Heart left ventricle (tissue), 13 donors: ENCODE data around the gene FSHR.

Source experiments
- POLR2A ChIP-seq, 2 donors: fragments of 450-650 bp; IDR thresholded peaks; one replicate each; pipeline ENCODE4 v1.6.1; 2017; ENCODE audit warnings: antibody characterized with exemption in 2 of 2, mild to moderate bottlenecking in 2 of 2, moderate library complexity in 2 of 2
- TF ChIP-seq, protein P1 (sequence below), 12 donors: fragments of 200-600 bp; sonication (generic) in 4 of 12; IDR thresholded peaks; one replicate each; pipeline versions ENCODE4 v1.5.0 to v1.8.0; 2018 to 2022; ENCODE audit warnings: antibody characterized with exemption in 12 of 12, mild to moderate bottlenecking in 5 of 12
- donor health status: ischemic (EF 13 %, LVEDD 7.1; RV severe dilation, severe dysfunction).
- donor health status: DM: no; HTN: yes; CAD: no.
- donor health status: DM: no; HTN: no; CAD: no.
- donor health status: ischemic (EF 25% LVEDD 6.9; RV normal size, moderate dysfunction).
- donor health status: ischemic (EF 25% LVEDD 5.7; RV mildly dilated, moderate dysfunction).
- donor health status: ischemic (EF 35%, LVEDD 5.7; RV mildly dilated, moderate dysfunction).
- donor health status: nonischemic (EF 11% LVEDD 7.7; RV severe dilation, severe dysfunction).
- donor health status: DM: yes; HTN: yes; CAD: no.
- donor health status: PGD.
- donor health status: ischemic (EF 29% LVEDD 5.4; RV normal size, mild dysfunction).
- donor health status: nonischemic (EF 23%, LVEDD 6.1; RV moderate dilation, normal function).

DNA sequence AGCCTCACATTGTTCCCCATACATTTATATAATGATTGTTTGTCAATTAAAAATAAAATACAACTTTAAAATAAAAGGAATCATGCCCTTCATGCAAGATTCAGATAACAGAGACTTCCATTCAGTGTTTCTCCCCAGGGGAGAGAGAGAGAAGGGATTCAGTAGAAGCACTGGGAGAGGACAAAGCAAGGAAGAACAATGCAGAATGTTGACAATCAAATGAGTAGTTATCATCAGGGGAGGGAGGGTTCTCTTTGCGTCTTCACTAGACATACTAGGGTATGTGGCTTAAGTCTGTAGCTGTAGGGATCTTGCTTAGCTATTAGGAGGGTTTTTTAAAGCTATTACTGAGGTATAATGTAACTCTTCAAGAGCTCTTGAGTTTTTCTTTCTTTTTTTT is 30.7 kb downstream of the FSHR start:
- TF ChIP-seq, protein P1, sequence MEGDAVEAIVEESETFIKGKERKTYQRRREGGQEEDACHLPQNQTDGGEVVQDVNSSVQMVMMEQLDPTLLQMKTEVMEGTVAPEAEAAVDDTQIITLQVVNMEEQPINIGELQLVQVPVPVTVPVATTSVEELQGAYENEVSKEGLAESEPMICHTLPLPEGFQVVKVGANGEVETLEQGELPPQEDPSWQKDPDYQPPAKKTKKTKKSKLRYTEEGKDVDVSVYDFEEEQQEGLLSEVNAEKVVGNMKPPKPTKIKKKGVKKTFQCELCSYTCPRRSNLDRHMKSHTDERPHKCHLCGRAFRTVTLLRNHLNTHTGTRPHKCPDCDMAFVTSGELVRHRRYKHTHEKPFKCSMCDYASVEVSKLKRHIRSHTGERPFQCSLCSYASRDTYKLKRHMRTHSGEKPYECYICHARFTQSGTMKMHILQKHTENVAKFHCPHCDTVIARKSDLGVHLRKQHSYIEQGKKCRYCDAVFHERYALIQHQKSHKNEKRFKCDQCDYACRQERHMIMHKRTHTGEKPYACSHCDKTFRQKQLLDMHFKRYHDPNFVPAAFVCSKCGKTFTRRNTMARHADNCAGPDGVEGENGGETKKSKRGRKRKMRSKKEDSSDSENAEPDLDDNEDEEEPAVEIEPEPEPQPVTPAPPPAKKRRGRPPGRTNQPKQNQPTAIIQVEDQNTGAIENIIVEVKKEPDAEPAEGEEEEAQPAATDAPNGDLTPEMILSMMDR (IDR thresholded peaks at IDR 0.05) = no peak
- TF ChIP-seq POLR2A (IDR thresholded peaks at IDR 0.05) = no peak
